ENCODE measurements around the gene CERS4. TPM values are rescaled to one million over a fixed set of nuclear protein-coding genes. Genes with fewer than 3 reads are reported as not detected.
"Not testable (repeated sequence)": the region's sequence is repeated elsewhere in the genome, so short reads cannot be mapped to it uniquely, and the experiment has no call there.

Gene CERS4
- total RNA-seq, 1 experiment from 2014 or later = 43.9 TPM

GRCh38 chr19:8265872-8266271, 56.7 kb downstream of the CERS4 start:
- BruUV-seq (replicated peaks) = no TSS peak
- H3K4me3 ChIP-seq (ENCODE audit: low read length) = no peak overlapping the region
- H3K27ac ChIP-seq (ENCODE audit: low read length) = no peak overlapping the region
- intact Hi-C loops (cut with micrococcal nuclease) = no loop called here
- no peaks in the 10 kb centered on the region for H3F3A ChIP-seq (ENCODE audit: low read length, unreplicated experiment)
- POLR2A ChIA-PET (ENCODE audit: unreplicated experiment) = no interaction called here
- no peaks in the 10 kb centered on the region for H3K9me2 ChIP-seq (replicated peaks; ENCODE audit: low read length)
- H3K79me2 ChIP-seq (ENCODE audit: low read length) = no peaks in the 10 kb centered on the region
- no peaks in the 10 kb centered on the region for H3K9me3 ChIP-seq (ENCODE audit: low read length)
- H3K27me3 ChIP-seq (ENCODE audit: low read length) = no peaks in the 10 kb centered on the region
- no peaks in the 10 kb centered on the region for H3K4me1 ChIP-seq (ENCODE audit: insufficient read depth, low read length)
- H3K36me3 ChIP-seq (ENCODE audit: low read depth, low read length) = no peaks in the 10 kb centered on the region
- no peaks in the 10 kb centered on the region for H4K20me1 ChIP-seq (ENCODE audit: low read length)
- TF ChIP-seq EZH2phosphoT487 (IDR thresholded peaks at IDR 0.05; ENCODE audit: borderline replicate concordance, low read length) = no peak
- TF ChIP-seq CTCF (conservative IDR thresholded peaks at IDR 0.05; ENCODE audit: low read depth, low read length) = no peak
- no peak for TF ChIP-seq EZH2 (IDR thresholded peaks at IDR 0.05; ENCODE audit: low read length, unreplicated experiment)
- no peak overlapping the region for H2AFZ ChIP-seq (ENCODE audit: low read length)
- DNase-seq (no peak), ATAC-seq (no peak)
- CTCF ChIA-PET = no interaction called here
- no peak overlapping the region for H3K4me2 ChIP-seq (ENCODE audit: low read length)
- H3K9ac ChIP-seq (ENCODE audit: low read length) = no peak overlapping the region

- TF ChIP-seq EZH2phosphoT487 (IDR thresholded peaks at IDR 0.05; ENCODE audit: borderline replicate concordance, low read length) (no peak), CTCF (conservative IDR thresholded peaks at IDR 0.05; ENCODE audit: low read depth, low read length) (no peak), EZH2 (IDR thresholded peaks at IDR 0.05; ENCODE audit: low read length, unreplicated experiment) (no peak)
Observed at GRCh38 chr19:8269724-8270123, 60.6 kb downstream of the CERS4 start.

GRCh38 chr19:8276508-8276907, 67.3 kb downstream of the CERS4 start:
- H3K79me2 ChIP-seq (ENCODE audit: low read length); H3K27me3 ChIP-seq (ENCODE audit: low read length); H3K4me3 ChIP-seq (ENCODE audit: low read length); H3F3A ChIP-seq (ENCODE audit: low read length, unreplicated experiment); H4K20me1 ChIP-seq (ENCODE audit: low read length); H3K9me3 ChIP-seq (ENCODE audit: low read length); H3K27ac ChIP-seq (ENCODE audit: low read length); H3K9ac ChIP-seq (ENCODE audit: low read length); H3K4me1 ChIP-seq (ENCODE audit: insufficient read depth, low read length); DNase-seq; H3K9me2 ChIP-seq (replicated peaks; ENCODE audit: low read length); intact Hi-C loops (cut with micrococcal nuclease); CTCF ChIA-PET; H3K36me3 ChIP-seq (ENCODE audit: low read depth, low read length); POLR2A ChIA-PET (ENCODE audit: unreplicated experiment); H3K4me2 ChIP-seq (ENCODE audit: low read length); BruUV-seq (replicated peaks); H2AFZ ChIP-seq (ENCODE audit: low read length): not testable (repeated sequence)
- peak; percentile 76 for ATAC-seq

More at GRCh38 chr19:8269724-8270123, 60.6 kb downstream of the CERS4 start:
- Histone ChIP-seq H3K9me2 (replicated peaks; ENCODE audit: low read length) (no peaks in the 10 kb centered on the region), H3K4me2 (ENCODE audit: low read length) (peak overlapping the region; percentile 92), H3K79me2 (ENCODE audit: low read length) (no peaks in the 10 kb centered on the region), H4K20me1 (ENCODE audit: low read length) (no peaks in the 10 kb centered on the region), H3K27me3 (ENCODE audit: low read length) (no peaks in the 10 kb centered on the region), H3K9ac (ENCODE audit: low read length) (no peak overlapping the region), H3K4me3 (ENCODE audit: low read length) (peak overlapping the region; percentile 79; the same call in 1 of the 2 replicates), H3F3A (ENCODE audit: low read length, unreplicated experiment) (no peaks in the 10 kb centered on the region), H2AFZ (ENCODE audit: low read length) (peak overlapping the region; percentile 96), H3K4me1 (ENCODE audit: insufficient read depth, low read length) (no peaks in the 10 kb centered on the region), H3K9me3 (ENCODE audit: low read length) (no peaks in the 10 kb centered on the region), H3K36me3 (ENCODE audit: low read depth, low read length) (no peaks in the 10 kb centered on the region), H3K27ac (ENCODE audit: low read length) (no peak overlapping the region)
- no TSS peak for BruUV-seq (replicated peaks)
- POLR2A ChIA-PET (ENCODE audit: unreplicated experiment) = no interaction called here
- ATAC-seq = no peak
- DNase-seq = no peak
- intact Hi-C loops (cut with micrococcal nuclease) = no loop called here
- CTCF ChIA-PET = no interaction called here

GRCh38 chr19:8291337-8291736, 82.2 kb downstream of the CERS4 start:
- H3K4me3 ChIP-seq (ENCODE audit: low read length); H3K27me3 ChIP-seq (ENCODE audit: low read length); H3K9ac ChIP-seq (ENCODE audit: low read length); H2AFZ ChIP-seq (ENCODE audit: low read length); H3K4me1 ChIP-seq (ENCODE audit: insufficient read depth, low read length); CTCF ChIA-PET; H3K79me2 ChIP-seq (ENCODE audit: low read length); BruUV-seq (replicated peaks); POLR2A ChIA-PET (ENCODE audit: unreplicated experiment); H3F3A ChIP-seq (ENCODE audit: low read length, unreplicated experiment); H3K9me2 ChIP-seq (replicated peaks; ENCODE audit: low read length); H3K36me3 ChIP-seq (ENCODE audit: low read depth, low read length); H3K9me3 ChIP-seq (ENCODE audit: low read length); intact Hi-C loops (cut with micrococcal nuclease); H4K20me1 ChIP-seq (ENCODE audit: low read length); H3K4me2 ChIP-seq (ENCODE audit: low read length); DNase-seq; H3K27ac ChIP-seq (ENCODE audit: low read length): not testable (repeated sequence)
- peak; percentile 61 for ATAC-seq
